ENCODE measurements around the gene LYRM1.

LYRM1 gene

GRCh38 chr16:20871941-20872815 lies 28.4 kb upstream of the LYRM1 start:
- DNase-seq (ENCODE audit: low spot score): no peak

- DNase-seq (ENCODE audit: low spot score): no peak
These were observed 27.2 kb upstream of the LYRM1 start for GRCh38 chr16:20873331-20873730.

GRCh38 chr16:20874088-20874581 lies 26.4 kb upstream of the LYRM1 start:
- DNase-seq (ENCODE audit: low spot score): no peak

- DNase-seq (ENCODE audit: low spot score): no peak
These were observed 25.3 kb upstream of the LYRM1 start for GRCh38 chr16:20875355-20875650.

- DNase-seq (ENCODE audit: low spot score): no peak
These were observed 21.9 kb upstream of the LYRM1 start for GRCh38 chr16:20878682-20879147.

- no peak for DNase-seq (ENCODE audit: low spot score)
These were observed 21.2 kb upstream of the LYRM1 start for GRCh38 chr16:20879175-20880040.

- DNase-seq (ENCODE audit: low spot score): no peak
These were observed 19.6 kb upstream of the LYRM1 start for GRCh38 chr16:20880867-20881502.

- DNase-seq (ENCODE audit: low spot score): no peak
These were observed 19.1 kb upstream of the LYRM1 start for GRCh38 chr16:20881503-20881878.

GRCh38 chr16:20883554-20884239 lies 16.9 kb upstream of the LYRM1 start:
- DNase-seq (ENCODE audit: low spot score): no peak

- no peak for DNase-seq (ENCODE audit: low spot score)
These were observed 16.4 kb upstream of the LYRM1 start for GRCh38 chr16:20884240-20884556.

GRCh38 chr16:20886320-20886719 lies 14.3 kb upstream of the LYRM1 start:
- no peak for DNase-seq (ENCODE audit: low spot score)

GRCh38 chr16:20887207-20887606 lies 13.4 kb upstream of the LYRM1 start:
- no peak for DNase-seq (ENCODE audit: low spot score)

- DNase-seq (ENCODE audit: low spot score): no peak
These were observed 10.8 kb upstream of the LYRM1 start for GRCh38 chr16:20889625-20890275.

- no peak for DNase-seq (ENCODE audit: low spot score)
These were observed 6.2 kb upstream of the LYRM1 start for GRCh38 chr16:20894388-20894787.

GRCh38 chr16:20897253-20897897 lies 3.2 kb upstream of the LYRM1 start:
- DNase-seq (ENCODE audit: low spot score): no peak

GRCh38 chr16:20897922-20898321 lies 2.6 kb upstream of the LYRM1 start:
- no peak for DNase-seq (ENCODE audit: low spot score)

- DNase-seq (ENCODE audit: low spot score): no peak
These were observed 1.5 kb upstream of the LYRM1 start for GRCh38 chr16:20899071-20899470.

GRCh38 chr16:20899477-20900298 lies 883 bp upstream of the LYRM1 start:
- no peak for DNase-seq (ENCODE audit: low spot score)

- no peak for DNase-seq (ENCODE audit: low spot score)
These were observed 481 bp downstream of the LYRM1 start for GRCh38 chr16:20901068-20901435.

- DNase-seq (ENCODE audit: low spot score): peak; percentile 34
These were observed 1.0 kb downstream of the LYRM1 start for GRCh38 chr16:20901436-20902112.

Measured in putamen (tissue), 1 donor.